Esophagus squamous epithelium (tissue), 5 donors: ENCODE data around the gene NOL3. TPM values are rescaled to one million over a fixed set of nuclear protein-coding genes. Genes with fewer than 3 reads are reported as not detected.

Experiments used
- DNase-seq: peaks from one replicate; lab custom pipeline; 2025; lab: John Stamatoyannopoulos, UW
- H3K27ac ChIP-seq, 4 donors: fragments of 200-600 bp; sonication (generic); one replicate each; pipeline ENCODE4 v1.5.1; 2016 to 2019; ENCODE audit warnings: mild to moderate bottlenecking in 1 of 4
- H3K27me3 ChIP-seq, 4 donors: fragments of 200-600 bp; sonication (generic); 1 replicate in 3 of 4; 2 replicates in 1 of 4; pipeline versions ENCODE4 v1.5.1 to v1.6.0; 2017 to 2021; ENCODE audit warnings: antibody characterized with exemption in 1 of 4
- H3K36me3 ChIP-seq, 3 donors: fragments of 200-600 bp; sonication (generic); one replicate each; pipeline ENCODE4 v1.5.1; 2016 to 2019
- H3K4me1 ChIP-seq, 3 donors: fragments of 200-600 bp; sonication (generic); one replicate each; pipeline ENCODE4 v1.5.1; 2017 to 2019
- H3K4me3 ChIP-seq, 4 donors: fragments of 200-600 bp; sonication (generic); 1 replicate in 3 of 4; 2 replicates in 1 of 4; pipeline ENCODE4 v1.5.1; 2016 to 2019; ENCODE audit warnings: mild to moderate bottlenecking in 2 of 4, moderate library complexity in 1 of 4
- H3K9me3 ChIP-seq, 3 donors: fragments of 200-600 bp; sonication (generic); one replicate each; pipeline ENCODE4 v1.5.1; 2016 to 2019
- CTCF ChIP-seq, 6 experiments: fragments of 450-650 bp in 4 of 6; fragments of 200-600 bp in 2 of 6; sonication (generic) in 2 of 6; IDR thresholded peaks; one replicate each; pipeline ENCODE4 v1.5.1; 2016 to 2019; ENCODE audit warnings: antibody characterized with exemption in 6 of 6, mild to moderate bottlenecking in 4 of 6, moderate library complexity in 4 of 6
- POLR2A ChIP-seq, 4 donors: fragments of 450-650 bp; IDR thresholded peaks; one replicate each; pipeline ENCODE4 v1.6.1; 2017; ENCODE audit warnings: antibody characterized with exemption in 4 of 4, mild to moderate bottlenecking in 4 of 4, moderate library complexity in 3 of 4
- WGBS, 2 donors: methylation state at CpG; one replicate each; pipeline ENCODE4 v1.1.5; 2018; 5-methylcytosine and 5-hydroxymethylcytosine counted together
- intact Hi-C: fragments of 100-400 bp; cut with DNase I; formaldehyde crosslinking; loops from one replicate; pipeline ENCODE4 v1.15.0; 2022
- total RNA-seq, 4 donors: library from RNA; depleted of rRNA; stranded (reverse); fragments of >200 nt; gene quantifications; one replicate each; pipeline ENCODE4 v1.1.0, GENCODE V29; 2016
- donor health status: DM: yes; HTN: yes; CAD: no.

Gene NOL3
- total RNA-seq, 4 donors from 2014 or later = 25.1 to 56.1 (median 36.7) TPM

GRCh38 chr16:67209565-67209964 lies 39.2 kb downstream of the NOL3 start:
- WGBS, 2 donors = 80 to 86% methylated on average over 6 to 8 of the region's 8 CpGs
- Histone ChIP-seq H3K4me1 (peaks cover 0 to 27% (median 6%) of the 10 kb centered on the region in 3 donors), H3K36me3 (peaks cover 0 to 17% (median 0%) of the 10 kb centered on the region in 3 donors), H3K27ac (no peak overlapping the region), H3K4me3 (no peak overlapping the region), H3K27me3 (no peaks in the 10 kb centered on the region), H3K9me3 (no peaks in the 10 kb centered on the region)
- intact Hi-C loops = no loop called here
- no peak for DNase-seq
- TF ChIP-seq POLR2A (IDR thresholded peaks at IDR 0.05) (no peak), CTCF (IDR thresholded peaks at IDR 0.05) (no peak)

GRCh38 chr16:67210069-67210937 lies 40.0 kb downstream of the NOL3 start:
- H3K4me3 ChIP-seq = no peak overlapping the region
- no peaks in the 10 kb centered on the region for H3K9me3 ChIP-seq
- peaks cover 0 to 27% (median 6%) of the 10 kb centered on the region in 3 donors for H3K4me1 ChIP-seq
- peaks cover 0 to 11% (median 0%) of the 10 kb centered on the region in 3 donors for H3K36me3 ChIP-seq
- WGBS, 2 donors = 45% methylated on average over 2 of the region's 25 CpGs; no CpG with 5 or more reads in 1 of the 2 donors
- intact Hi-C loops = no loop called here
- DNase-seq = no peak
- H3K27ac ChIP-seq = no peak overlapping the region
- TF ChIP-seq CTCF (IDR thresholded peaks at IDR 0.05) (no peak), POLR2A (IDR thresholded peaks at IDR 0.05) (no peak)
- no peaks in the 10 kb centered on the region for H3K27me3 ChIP-seq

GRCh38 chr16:67211674-67212073 lies 41.3 kb downstream of the NOL3 start:
- Histone ChIP-seq H3K4me3 (no peak overlapping the region), H3K36me3 (no peaks in the 10 kb centered on the region), H3K4me1 (peaks cover 0 to 24% (median 6%) of the 10 kb centered on the region in 3 donors), H3K9me3 (no peaks in the 10 kb centered on the region), H3K27me3 (no peaks in the 10 kb centered on the region), H3K27ac (no peak overlapping the region)
- 61 to 74% methylated on average over 4 to 5 of the region's 7 CpGs for WGBS, 2 donors
- TF ChIP-seq CTCF (IDR thresholded peaks at IDR 0.05) (no peak), POLR2A (IDR thresholded peaks at IDR 0.05) (no peak)
- intact Hi-C loops = no loop called here
- DNase-seq = no peak

GRCh38 chr16:67212766-67213165 lies 42.4 kb downstream of the NOL3 start:
- DNase-seq = no peak
- no peak overlapping the region for H3K27ac ChIP-seq
- H3K9me3 ChIP-seq = no peaks in the 10 kb centered on the region

More at GRCh38 chr16:67212766-67213165, 42.4 kb downstream of the NOL3 start:
- Histone ChIP-seq H3K27me3 (no peaks in the 10 kb centered on the region), H3K4me3 (no peak overlapping the region), H3K36me3 (no peaks in the 10 kb centered on the region), H3K4me1 (peaks cover 0 to 23% (median 6%) of the 10 kb centered on the region in 3 donors)
- no peak for TF ChIP-seq POLR2A (IDR thresholded peaks at IDR 0.05)
- TF ChIP-seq CTCF (IDR thresholded peaks at IDR 0.05) = no peak
- intact Hi-C loops = no loop called here
